Measurements from ENCODE around the gene ARID1A. TPM values are rescaled to one million over a fixed set of nuclear protein-coding genes. Genes with fewer than 3 reads are reported as not detected.
A peak's percentile ranks its signal among the peaks of the same experiment; 100 is the strongest.

Gene ARID1A
- total and polyA plus RNA-seq, 2 of the 8 experiments (the other 6 are each of a cell fraction or from before 2014, with no cell fraction given) = 52.1 to 103 TPM

GRCh38 chr1:26827663-26828062 is 131.8 kb downstream of the ARID1A start:
- FAIRE-seq (no peak), DNase-seq (ENCODE audit: low read depth in 1 of 2, low spot score in 2 of 2) (no peak)
- POLR2A ChIA-PET (ENCODE audit: partially characterized antibody) = interaction anchor here (1.2 to 1.6 kb wide), 3 partner anchors 37 to 268 kb away, joined by 3 to 4 read pairs (median 3); partner anchors contain the start of gene GPN2
- Histone ChIP-seq H3K27me3 (replicated peaks in 1 of 4; ENCODE audit: control insufficient read depth in 3 of 4, extremely low read depth in 1 of 4, insufficient read depth in 3 of 4, low read length in 3 of 4) (no peaks in the 10 kb centered on the region), H2AK5ac (ENCODE audit: low read depth, low read length) (no peak overlapping the region), H3K79me1 (ENCODE audit: low read depth, low read length) (peaks cover 12% of the 10 kb centered on the region), H3K18ac (ENCODE audit: extremely low read depth, low read length) (no peak overlapping the region; the same call in 1 of the 2 replicates), H2BK20ac (ENCODE audit: low read length) (no peak overlapping the region), H3K23ac (ENCODE audit: insufficient read length) (no peak overlapping the region), H2BK5ac (ENCODE audit: low read depth, low read length) (no peak overlapping the region), H3K4me3 (ENCODE audit: extremely low read depth in 1 of 4, insufficient read depth in 2 of 4, low read depth in 3 of 4, low read length in 4 of 4) (peak overlapping the region; percentile 53 to 76 (median 56); a peak in 7 of 8 replicates), H4K5ac (ENCODE audit: insufficient read length, low read depth, low read length) (no peak overlapping the region), H3K9ac (replicated peaks in 1 of 4; ENCODE audit: extremely low read depth in 1 of 4, low read depth in 3 of 4, low read length in 3 of 4) (0 out of 7 replicates have a peak overlapping the region, but pooled peaks of 1 of the 4 experiments have one; percentile 4), H2BK12ac (ENCODE audit: low read depth, low read length) (no peak overlapping the region), H3K36me3 (ENCODE audit: control insufficient read depth in 2 of 4, insufficient read depth in 4 of 4, low read length in 3 of 4) (peaks cover 0 to 6% (median 2%) of the 10 kb centered on the region in 4 experiments; a peak in 4 of 8 replicates), H4K91ac (replicated peaks; ENCODE audit: insufficient read length, low read length) (no peak overlapping the region), H2AFZ (ENCODE audit: low read length) (no peak overlapping the region), H3K4ac (replicated peaks; ENCODE audit: insufficient read length, low read depth, low read length) (no peak overlapping the region), H4K8ac (ENCODE audit: extremely low read depth, insufficient read depth, low read length) (no peak overlapping the region), H3K79me2 (ENCODE audit: control insufficient read depth in 1 of 2, insufficient read depth in 2 of 2, low read length in 2 of 2) (peaks cover 0 to 11% of the 10 kb centered on the region in 2 experiments; a peak in 1 of 4 replicates), H3K27ac (ENCODE audit: low read depth, low read length) (no peak overlapping the region), H3K56ac (replicated peaks; ENCODE audit: insufficient read length, low read depth, low read length) (no peak overlapping the region), H3K14ac (ENCODE audit: insufficient read length) (no peak overlapping the region), H2BK120ac (replicated peaks; ENCODE audit: low read depth, low read length) (no peak overlapping the region), H2BK15ac (ENCODE audit: low read length) (no peak overlapping the region), H3K4me1 (replicated peaks in 1 of 4; ENCODE audit: control insufficient read depth in 3 of 4, insufficient read depth in 4 of 4, low read length in 3 of 4) (peaks cover 6 to 9% (median 7%) of the 10 kb centered on the region in 4 experiments; a peak in 6 of 7 replicates), H3K4me2 (ENCODE audit: insufficient read depth in 1 of 2, low read depth in 2 of 2, low read length in 2 of 2) (peak overlapping the region; percentile 86 to 93), H3K9me3 (ENCODE audit: insufficient read depth in 2 of 2, low read depth in 1 of 2, low read length in 1 of 2) (no peaks in the 10 kb centered on the region), H3K23me2 (ENCODE audit: low read depth, low read length) (peaks cover 6% of the 10 kb centered on the region; the same call in 1 of the 2 replicates), H4K20me1 (replicated peaks in 1 of 2; ENCODE audit: control insufficient read depth in 1 of 2, insufficient read depth in 2 of 2, low read length in 2 of 2) (peaks cover 9 to 11% of the 10 kb centered on the region in 2 experiments)
- CTCF ChIA-PET (ENCODE audit: partially characterized antibody) = interaction anchor here (0.7 to 12.8 kb wide), 3 partner anchors 11 to 31 kb away, joined by 3 to 125 read pairs (median 5); partner anchors contain the start of gene SFN
- WGBS, 2 experiments (ENCODE audit: extremely low coverage in 1 of 2, insufficient coverage in 1 of 2, insufficient read length in 1 of 2, insufficient replicate concordance in 2 of 2, low coverage in 1 of 2, low lambda C conversion rate in 2 of 2, missing lambda C conversion rate in 1 of 2) = 52% methylated on average over 8 of the region's 11 CpGs; no CpG with 5 or more reads in 1 of the 2 experiments
- no peak for TF ChIP-seq SUZ12 (IDR thresholded peaks at IDR 0.05; ENCODE audit: low read length)
- no peak for TF ChIP-seq BRCA1 (IDR thresholded peaks at IDR 0.05; ENCODE audit: low read depth, low read length)
- TF ChIP-seq FOSL1 (IDR thresholded peaks at IDR 0.05; ENCODE audit: insufficient read depth, low read depth, low read length) = no peak
- TF ChIP-seq TCF12 (IDR thresholded peaks at IDR 0.05; ENCODE audit: low read depth, low read length) = no peak
- no peak for TF ChIP-seq SIX5 (IDR thresholded peaks at IDR 0.05; ENCODE audit: low read depth, low read length)
- TF ChIP-seq HDAC6 (IDR thresholded peaks at IDR 0.05; ENCODE audit: low read depth, low read length) = no peak
- TF ChIP-seq HDAC2 (IDR thresholded peaks at IDR 0.05; ENCODE audit: borderline replicate concordance in 1 of 2, low read depth in 2 of 2, low read length in 2 of 2) = no peak
- no peak for TF ChIP-seq CEBPB (IDR thresholded peaks at IDR 0.05; ENCODE audit: low read depth, low read length)
- TF ChIP-seq BCL11A (IDR thresholded peaks at IDR 0.05; ENCODE audit: low read depth in 2 of 2, low read length in 2 of 2) = no peak
- no peak for TF ChIP-seq EP300 (IDR thresholded peaks at IDR 0.05; ENCODE audit: borderline replicate concordance in 1 of 2, low read depth in 2 of 2, low read length in 2 of 2)
- no peak for TF ChIP-seq YY1 (IDR thresholded peaks at IDR 0.05; ENCODE audit: low read depth, low read length)
- no peak for TF ChIP-seq JUN (IDR thresholded peaks at IDR 0.05; ENCODE audit: low read depth, low read length)
- TF ChIP-seq POU5F1 (IDR thresholded peaks at IDR 0.05; ENCODE audit: low read depth, low read length) = no peak
- TF ChIP-seq JUND (IDR thresholded peaks at IDR 0.05; ENCODE audit: low read length) = no peak

All from H1 (cell line).